PFSK-1 (cell line): ENCODE results near the gene ERCC1.

Experiments
- FOXP2 ChIP-seq: optimal IDR thresholded peaks from 2 replicates; pipeline ENCODE3; 2011; ENCODE audit warnings: borderline replicate concordance, control low read depth, inconsistent platforms; ENCODE audit not compliant: insufficient read depth; ENCODE audit errors: extremely low read length, extremely low read depth
- POLR2AphosphoS5 ChIP-seq: IDR thresholded peaks from 2 replicates; pipeline ENCODE4 v1.6.1; 2012; ENCODE audit warnings: low read depth, mild to moderate bottlenecking, control low read depth, low read length, moderate library complexity
- REST ChIP-seq, 2 experiments: IDR thresholded peaks; 2 replicates each; pipeline versions ENCODE4 v1.6.1 to v1.8.0; 2011 to 2012; ENCODE audit warnings: low read depth in 2 of 2, low read length in 2 of 2, control low read depth in 1 of 2, inconsistent platforms in 1 of 2, mild to moderate bottlenecking in 1 of 2, moderate library complexity in 1 of 2; ENCODE audit not compliant: insufficient read depth in 1 of 2
- SIN3A ChIP-seq: IDR thresholded peaks from 2 replicates; pipeline ENCODE4 v1.6.1; 2012; ENCODE audit warnings: mild to moderate bottlenecking, low read length, moderate library complexity, borderline replicate concordance; ENCODE audit not compliant: insufficient read depth
- TAF1 ChIP-seq: IDR thresholded peaks from 2 replicates; pipeline ENCODE4 v1.6.1; 2012; ENCODE audit warnings: low read length, control low read depth, borderline replicate concordance; ENCODE audit not compliant: insufficient read depth

ERCC1 gene

GRCh38 chr19:45414468-45414867, 9.2 kb downstream of the ERCC1 start:
- TF ChIP-seq POLR2AphosphoS5 (no peak), SIN3A (no peak), TAF1 (no peak), REST (IDR thresholded peaks at IDR 0.05; ENCODE audit: insufficient read depth in 1 of 2, low read depth in 2 of 2, low read length in 2 of 2) (no peak), FOXP2 (no peak)

- no peak for TF ChIP-seq SIN3A
- no peak for TF ChIP-seq FOXP2
- TF ChIP-seq POLR2AphosphoS5: no peak
- TF ChIP-seq TAF1: no peak
- no peak for TF ChIP-seq REST (IDR thresholded peaks at IDR 0.05; ENCODE audit: insufficient read depth in 1 of 2, low read depth in 2 of 2, low read length in 2 of 2)
Observed at GRCh38 chr19:45413497-45413896, 10.2 kb downstream of the ERCC1 start.

- 0 out of 2 replicates have a peak, but pooled peaks have one; percentile 6 for TF ChIP-seq POLR2AphosphoS5
Observed at GRCh38 chr19:45410330-45410729, 13.4 kb downstream of the ERCC1 start.

- TF ChIP-seq POLR2AphosphoS5: no peak; the same call in 1 of the 2 replicates
- no peak for TF ChIP-seq TAF1
- no peak for TF ChIP-seq REST (IDR thresholded peaks at IDR 0.05; ENCODE audit: insufficient read depth in 1 of 2, low read depth in 2 of 2, low read length in 2 of 2)
- no peak for TF ChIP-seq FOXP2
- TF ChIP-seq SIN3A: no peak
Observed at GRCh38 chr19:45409557-45409920, 14.2 kb downstream of the ERCC1 start.

GRCh38 chr19:45408830-45409556, 14.7 kb downstream of the ERCC1 start:
- TF ChIP-seq SIN3A (no peak), REST (IDR thresholded peaks at IDR 0.05; ENCODE audit: insufficient read depth in 1 of 2, low read depth in 2 of 2, low read length in 2 of 2) (no peak), FOXP2 (no peak), POLR2AphosphoS5 (no peak), TAF1 (no peak)
